Measurements from ENCODE around the gene DHFR2.
"Not testable (repeated sequence)": the region's sequence is repeated elsewhere in the genome, so short reads cannot be mapped to it uniquely, and the experiment has no call there.

DHFR2 gene

GRCh38 chr3:94064243-94064860 is 1.6 kb upstream of the DHFR2 start:
- DNase-seq: no peak

DNA sequence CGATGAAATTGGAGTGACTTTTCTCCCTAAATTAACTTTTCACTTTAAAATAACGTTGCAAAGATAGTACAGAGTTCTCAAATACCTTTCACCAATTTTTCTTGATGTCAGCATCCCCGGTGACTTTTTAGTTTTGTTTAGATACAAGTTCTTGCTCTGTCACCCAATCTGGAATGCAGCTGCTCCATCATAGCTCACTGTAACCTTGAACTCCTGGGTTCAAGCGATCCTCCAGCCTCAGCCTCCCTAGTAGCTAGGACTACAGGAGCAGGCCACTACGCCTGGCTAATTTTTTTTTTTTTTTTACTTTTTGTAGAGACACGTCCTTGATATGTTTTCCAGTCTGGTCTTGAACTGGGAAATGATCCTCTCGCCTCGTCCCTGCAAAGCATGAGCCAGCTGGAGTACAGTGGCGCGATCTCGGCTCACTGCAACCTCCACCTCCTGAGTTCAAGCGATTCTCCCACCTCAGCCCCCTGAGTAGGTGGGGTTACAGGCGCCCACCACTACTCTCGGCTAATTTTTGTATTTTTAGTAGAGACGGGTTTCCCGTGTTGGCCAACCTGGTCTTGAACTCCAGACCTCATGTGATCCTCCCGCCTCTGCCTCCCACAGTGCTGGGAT is 892 bp upstream of the DHFR2 start:
- no peak for DNase-seq

- DNase-seq: no peak
Observed at GRCh38 chr3:94061297-94061696, 1.4 kb downstream of the DHFR2 start.

DNA sequence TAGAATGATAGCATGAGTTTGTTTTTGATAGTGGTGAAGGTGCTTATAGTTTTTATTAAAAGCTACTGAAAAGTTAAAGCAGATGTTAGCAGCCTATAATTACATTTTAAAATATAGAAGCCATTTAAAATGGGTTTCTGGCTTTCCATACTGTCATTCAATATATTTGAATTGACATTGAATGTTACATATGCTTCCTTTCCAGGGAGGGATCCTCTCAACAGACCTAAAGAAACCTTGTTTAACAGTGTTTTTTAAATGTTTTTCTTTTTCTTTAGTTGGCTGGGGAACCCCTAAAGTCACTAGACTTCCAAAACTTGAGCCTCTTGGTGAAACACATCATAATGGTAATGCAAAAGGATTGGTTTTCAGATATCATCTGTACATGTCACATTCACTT is 12.2 kb downstream of the DHFR2 start:
- DNase-seq: no peak

GRCh38 chr3:94049267-94049666 is 13.4 kb downstream of the DHFR2 start:
- DNase-seq: no peak

DNA sequence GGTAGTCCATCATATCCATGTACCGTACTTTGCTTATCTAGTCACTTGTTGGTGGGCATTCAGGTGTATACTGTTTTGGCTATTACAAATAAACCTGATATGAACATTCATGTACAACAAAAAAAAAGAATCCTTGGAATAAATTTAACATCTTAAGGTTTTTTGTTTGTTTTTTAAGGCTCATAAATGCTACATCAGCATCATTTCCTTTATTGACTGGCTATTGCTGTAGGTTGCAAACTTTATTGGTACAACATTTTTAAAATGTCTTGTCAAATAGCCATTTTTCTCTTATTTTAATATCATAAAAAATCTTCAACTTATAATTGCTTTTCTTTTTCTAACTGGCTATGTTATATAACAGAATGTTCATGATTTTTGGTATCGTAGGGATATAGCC is 16.2 kb downstream of the DHFR2 start:
- no peak for DNase-seq

DNA sequence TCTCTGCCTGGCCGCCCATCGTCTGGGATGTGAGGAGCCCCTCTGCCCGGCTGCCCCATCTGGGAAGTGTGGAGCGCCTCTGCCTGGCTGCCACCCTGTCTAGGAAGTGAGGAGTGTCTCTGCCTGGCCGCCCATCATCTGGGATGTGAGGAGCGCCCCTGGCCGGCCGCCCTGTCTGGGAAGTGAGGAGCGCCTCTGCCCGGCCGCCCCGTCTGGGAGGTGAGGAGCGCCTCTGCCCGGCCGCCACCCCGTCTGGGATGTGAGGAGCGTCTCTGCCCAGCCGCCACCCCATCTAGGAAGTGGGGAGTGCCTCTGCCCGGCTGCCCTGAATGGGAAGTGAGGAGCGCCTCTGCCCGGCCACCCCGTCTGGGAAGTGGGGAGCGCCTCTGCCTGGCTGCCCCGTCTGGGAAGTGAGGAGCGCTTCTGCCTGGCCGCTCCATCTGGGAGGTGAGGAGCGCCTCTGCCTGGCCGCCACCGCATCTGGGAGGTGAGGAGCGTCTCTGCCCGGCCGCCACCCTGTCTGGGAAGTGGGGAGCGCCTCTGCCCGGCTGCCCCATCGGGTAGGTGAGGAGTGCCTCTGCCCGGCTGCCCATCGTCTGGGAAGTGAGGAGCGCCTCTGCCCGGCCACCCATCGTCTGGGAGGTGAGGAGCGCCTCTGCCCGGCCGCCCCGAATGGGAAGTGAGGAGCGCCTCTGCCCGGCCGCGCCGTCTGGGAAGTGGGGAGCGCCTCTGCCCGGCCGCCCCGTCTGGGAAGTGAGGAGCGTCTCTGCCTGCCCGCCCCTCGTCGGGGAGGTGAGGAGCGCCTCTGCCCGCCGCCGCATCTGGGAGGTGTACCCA is 18.4 kb downstream of the DHFR2 start:
- DNase-seq: not testable (repeated sequence)

DNA sequence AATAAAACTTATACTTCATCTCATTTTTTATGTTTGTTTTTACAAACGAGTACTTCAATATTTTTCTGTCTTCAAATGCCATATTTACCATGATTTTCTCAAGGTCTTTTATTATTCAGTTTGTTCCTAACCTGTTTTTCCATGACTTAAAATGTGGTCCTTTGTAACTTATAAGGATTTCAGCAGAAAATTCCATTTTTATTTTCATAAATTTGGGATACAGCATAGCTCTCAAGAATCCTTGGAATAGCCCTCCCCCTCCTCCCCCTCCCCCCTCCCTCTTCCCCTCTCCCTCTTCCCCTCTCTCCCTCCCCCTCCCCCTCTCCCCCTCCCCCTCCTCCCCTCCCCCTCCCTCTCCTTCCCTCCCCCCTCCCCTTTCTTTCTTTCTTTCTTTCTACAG is 19.4 kb downstream of the DHFR2 start:
- no peak for DNase-seq

DNA sequence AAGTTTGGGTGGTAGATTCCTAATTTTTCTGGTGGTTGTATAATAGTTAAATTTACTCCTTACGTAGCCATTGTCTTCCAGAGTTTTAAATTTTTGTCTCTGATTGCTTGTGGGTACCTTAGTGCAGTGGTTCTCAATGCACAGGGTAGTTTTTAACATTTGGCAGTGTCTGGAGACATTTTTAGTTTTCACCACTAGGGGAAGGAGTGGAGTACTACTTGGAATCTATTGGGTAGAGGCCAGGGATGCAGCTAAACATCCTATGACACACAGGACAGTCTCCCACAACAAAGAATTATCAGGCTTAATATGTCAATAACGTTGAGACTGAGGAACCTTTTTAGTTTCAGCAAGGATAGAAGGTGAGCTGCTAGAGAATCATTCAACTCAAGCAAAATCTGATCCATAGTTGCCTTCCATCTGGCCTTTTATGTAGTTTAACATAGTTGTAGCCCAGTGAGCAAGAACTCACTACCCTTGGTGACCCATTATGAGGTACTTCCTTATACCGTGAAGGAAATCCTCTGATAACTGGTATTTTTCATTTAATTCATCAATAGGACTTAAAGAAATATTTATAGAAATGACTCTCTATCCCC is 25.7 kb downstream of the DHFR2 start:
- DNase-seq: no peak

- no peak for DNase-seq
Observed at GRCh38 chr3:94028093-94028837, 34.5 kb downstream of the DHFR2 start, which contains the start of gene STX19. TSS of gene STX19 (minus strand) at chr3:94028597. CDS start at chr3:94015269, 13,328 bp downstream.

GRCh38 chr3:94026623-94027022 is 36.1 kb downstream of the DHFR2 start:
- DNase-seq: no peak

- no peak for DNase-seq
Observed at GRCh38 chr3:94024385-94024784, 38.3 kb downstream of the DHFR2 start.

DNA sequence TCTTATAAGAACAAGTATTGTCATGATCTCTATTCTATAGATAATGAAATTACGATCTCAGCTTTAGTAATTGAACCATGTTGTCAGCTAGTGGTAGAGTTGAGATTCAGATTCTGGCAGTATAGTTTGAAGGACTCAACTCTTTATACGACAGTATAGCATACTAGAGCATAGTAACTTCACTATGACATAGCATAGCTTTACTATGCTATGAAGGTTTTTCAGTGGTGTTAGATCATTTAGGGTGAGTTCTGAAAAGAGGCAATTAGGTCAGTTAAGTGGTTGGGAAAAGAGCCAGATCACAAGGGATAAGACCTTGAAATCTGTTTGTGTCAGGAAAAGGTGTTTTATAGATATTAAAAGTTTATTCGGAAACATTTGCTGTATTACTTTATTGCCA is 42.4 kb downstream of the DHFR2 start:
- DNase-seq: no peak

DNA sequence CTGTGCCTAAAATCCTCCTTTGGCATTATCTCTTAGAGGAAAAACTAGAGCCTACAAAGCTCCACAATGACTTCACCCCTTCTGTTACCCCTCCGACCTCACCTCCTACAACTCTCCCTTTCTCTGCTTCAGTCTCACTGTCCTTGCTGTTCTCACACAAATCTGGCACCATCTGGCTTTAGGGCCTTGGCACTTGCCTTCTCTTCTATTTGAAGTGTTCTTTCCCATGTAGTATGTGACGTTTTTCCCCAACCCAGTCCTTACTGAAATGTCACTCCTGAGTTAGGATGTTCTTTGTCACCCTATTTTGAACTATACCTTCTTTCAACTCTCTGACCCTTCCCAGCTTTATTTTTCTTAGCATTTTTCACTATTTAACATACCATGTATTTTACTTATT is 43.1 kb downstream of the DHFR2 start:
- no peak for DNase-seq

GRCh38 chr3:94015025-94015424 is 47.7 kb downstream of the DHFR2 start:
- DNase-seq: no peak

DNA sequence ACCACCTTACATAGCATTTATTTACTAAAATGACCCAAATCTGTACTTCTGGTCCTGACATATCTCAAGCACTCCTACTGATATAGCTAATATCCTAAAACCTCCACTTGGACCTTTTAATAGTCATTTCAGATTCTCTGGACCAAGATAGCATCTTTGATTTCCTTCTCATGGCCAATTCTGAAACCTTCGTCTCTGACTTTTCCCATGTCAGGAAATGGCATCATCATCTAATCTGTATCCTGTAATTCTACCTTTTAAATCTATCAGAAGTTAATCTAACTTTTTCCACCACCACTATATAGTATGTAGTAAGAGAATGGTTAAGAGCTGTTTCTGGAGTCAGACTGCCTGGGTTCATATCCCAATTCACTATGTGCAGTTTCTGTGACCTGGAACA is 50.5 kb downstream of the DHFR2 start:
- DNase-seq: no peak

GRCh38 chr3:94011233-94011711 is 51.4 kb downstream of the DHFR2 start:
- no peak for DNase-seq

- DNase-seq: no peak
Observed at GRCh38 chr3:94009608-94010007, 53.1 kb downstream of the DHFR2 start.

DNA sequence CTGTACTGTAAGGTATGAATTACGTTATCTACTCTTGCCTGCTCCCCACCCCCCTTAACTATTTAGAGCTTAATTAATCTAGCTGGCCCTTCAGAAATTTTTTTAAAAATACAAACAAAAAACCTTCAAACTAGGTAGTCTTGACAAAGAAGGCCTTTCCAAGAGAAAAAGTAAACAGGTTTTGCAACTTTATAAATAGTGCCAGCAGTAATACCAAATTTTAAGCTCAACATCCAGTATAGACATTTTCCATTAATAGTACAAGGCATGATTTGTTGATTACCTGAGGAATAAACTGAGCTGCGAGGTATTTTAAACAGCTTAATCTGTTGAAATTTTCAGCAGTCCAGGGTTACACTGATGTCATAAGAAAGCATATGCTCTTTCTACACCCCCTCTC is 54.5 kb downstream of the DHFR2 start:
- DNase-seq: no peak
